ENCODE measurements around the gene RAD54L.

- TF ChIP-seq CTCF (conservative IDR thresholded peaks at IDR 0.05) = no peak
- TF ChIP-seq EZH2 (IDR thresholded peaks at IDR 0.05; ENCODE audit: low read depth) = no peak
Measured at GRCh38 chr1:46218443-46218842, 29.1 kb upstream of the RAD54L start.

All from PC-9 (cell line).